SK-N-SH (cell line): ENCODE measurements around the gene DMD. TPM values are rescaled to one million over a fixed set of nuclear protein-coding genes. Genes with fewer than 3 reads are reported as not detected.
"Not testable (repeated sequence)": the region's sequence is repeated elsewhere in the genome, so short reads cannot be mapped to it uniquely, and the experiment has no call there.

ENCODE experiments used
- CTCF ChIA-PET: fragments of 300-600, 350-600 bp; formaldehyde crosslinking; extraction: SDS; loops from one replicate; lab custom pipeline; 2021; lab: Yijun Ruan, JAX
- POLR2A ChIA-PET: fragments of 350-600 bp; sonication (Branson Sonifier 250); formaldehyde crosslinking; extraction: SDS; loops from one replicate; lab custom pipeline; 2020; ENCODE audit warnings: antibody characterized with exemption, inconsistent platforms; lab: Yijun Ruan, JAX
- DNase-seq: peaks from one replicate; pipeline ENCODE4 v3.0.0; 2012
- H2AFZ ChIP-seq: fragments of 200-600 bp; sonication (generic); 2 replicates; pipeline ENCODE4 v1.8.1; 2016; ENCODE audit warnings: antibody characterized with exemption, mild to moderate bottlenecking, low read depth
- H3F3A ChIP-seq: fragments of 200-600 bp; sonication (generic); replicated peaks from 2 replicates; pipeline ENCODE3; 2016; ENCODE audit warnings: antibody characterized with exemption, mild to moderate bottlenecking; ENCODE audit not compliant: insufficient read depth
- H3K27ac ChIP-seq, 2 experiments: fragments of 200-500 bp in 1 of 2; fragments of 200-600 bp in 1 of 2; sonication (Bioruptor generic) in 1 of 2; sonication (generic), shearing (Covaris generic) in 1 of 2; 2 replicates each; pipeline versions ENCODE4 v1.5.1 to v1.6.1; 2014 to 2016; ENCODE audit warnings: low read depth in 2 of 2, inconsistent platforms in 1 of 2, low read length in 1 of 2, mild to moderate bottlenecking in 1 of 2, mixed read lengths in 1 of 2
- H3K27me3 ChIP-seq: fragments of 200-600 bp; sonication (generic), shearing (Covaris generic); 2 replicates; pipeline ENCODE4 v1.6.1; 2016; ENCODE audit warnings: mixed run types; ENCODE audit not compliant: insufficient read depth
- H3K36me3 ChIP-seq, 2 experiments: fragments of 200-500 bp in 1 of 2; fragments of 200-600 bp in 1 of 2; sonication (Bioruptor generic) in 1 of 2; sonication (generic) in 1 of 2; replicated peaks in 1 of 2; 2 replicates each; pipeline versions ENCODE3 to v1.5.1; 2014 to 2016; ENCODE audit warnings: low read length in 1 of 2, mild to moderate bottlenecking in 1 of 2; ENCODE audit not compliant: insufficient read depth in 2 of 2, control insufficient read depth in 1 of 2
- H3K4me1 ChIP-seq, 2 experiments: fragments of 200-500 bp in 1 of 2; fragments of 200-600 bp in 1 of 2; sonication (Bioruptor generic) in 1 of 2; sonication (generic), shearing (Covaris generic) in 1 of 2; 2 replicates each; pipeline versions ENCODE4 v1.5.1 to v1.6.1; 2014 to 2016; ENCODE audit warnings: low read depth in 1 of 2, low read length in 1 of 2, mixed run types in 1 of 2; ENCODE audit not compliant: insufficient read depth in 2 of 2, control insufficient read depth in 1 of 2
- H3K4me2 ChIP-seq: fragments of 200-600 bp; sonication (generic), shearing (Covaris generic); 2 replicates; pipeline ENCODE4 v1.6.1; 2017; ENCODE audit warnings: mixed run types
- H3K4me3 ChIP-seq, 2 experiments: fragments of 200-500 bp in 1 of 2; fragments of 200-600 bp in 1 of 2; sonication (Bioruptor generic) in 1 of 2; sonication (generic), shearing (Covaris generic) in 1 of 2; 2 replicates each; pipeline versions ENCODE4 v1.5.1 to v1.8.1; 2014 to 2016; ENCODE audit warnings: low read depth in 2 of 2, inconsistent platforms in 1 of 2, low read length in 1 of 2, mild to moderate bottlenecking in 1 of 2, mixed read lengths in 1 of 2, moderate library complexity in 1 of 2
- H3K79me2 ChIP-seq: fragments of 200-600 bp; sonication (generic); 2 replicates; pipeline ENCODE4 v1.8.1; 2017; ENCODE audit warnings: mild to moderate bottlenecking; ENCODE audit not compliant: insufficient read depth
- H3K9ac ChIP-seq: fragments of 200-600 bp; sonication (generic); 2 replicates; pipeline ENCODE4 v1.6.1; 2017; ENCODE audit warnings: mixed run types
- H3K9me2 ChIP-seq: fragments of 200-600 bp; sonication (generic); 2 replicates; pipeline ENCODE4 v1.6.1; 2017; ENCODE audit warnings: mixed run types
- H3K9me3 ChIP-seq: fragments of 200-600 bp; sonication (generic); 2 replicates; pipeline ENCODE4 v1.6.1; 2017; ENCODE audit warnings: mixed run types, mild to moderate bottlenecking, moderate library complexity
- H4K20me1 ChIP-seq: fragments of 200-600 bp; sonication (generic); 2 replicates; pipeline ENCODE4 v1.6.1; 2017; ENCODE audit warnings: mild to moderate bottlenecking, mixed run types; ENCODE audit not compliant: insufficient read depth
- CHD2 ChIP-seq: fragments of 150-350 bp; IDR thresholded peaks from 2 replicates; pipeline ENCODE4 v1.6.1; 2018; ENCODE audit warnings: low read length; ENCODE audit not compliant: partially characterized antibody
- ELF1 ChIP-seq: IDR thresholded peaks from 2 replicates; pipeline ENCODE4 v1.4.0; 2012
- FOSL2 ChIP-seq: IDR thresholded peaks from 2 replicates; pipeline ENCODE4 v1.4.0; 2012; ENCODE audit warnings: low read depth, mild to moderate bottlenecking, moderate library complexity, borderline replicate concordance
- FOXJ3 ChIP-seq: sonication (generic); formaldehyde crosslinking; IDR thresholded peaks from 2 replicates; pipeline ENCODE4 v1.5.1; 2020; ENCODE audit warnings: mild to moderate bottlenecking, missing genetic modification reagents
- GATA2 ChIP-seq: sonication (generic); formaldehyde crosslinking; IDR thresholded peaks from 2 replicates; pipeline ENCODE4 v1.5.0; 2020; ENCODE audit warnings: mild to moderate bottlenecking, missing genetic modification reagents
- POLR2AphosphoS5 ChIP-seq: IDR thresholded peaks from 2 replicates; pipeline ENCODE4 v1.6.1; 2012; ENCODE audit warnings: low read depth, low read length
- RAD21 ChIP-seq: IDR thresholded peaks from 2 replicates; pipeline ENCODE4 v1.6.1; 2012; ENCODE audit warnings: mild to moderate bottlenecking, low read length
- RFX5 ChIP-seq: IDR thresholded peaks from 2 replicates; pipeline ENCODE4 v1.6.1; 2012; ENCODE audit warnings: mild to moderate bottlenecking, improper control_type of control experiment, low read length
- TAF1 ChIP-seq: IDR thresholded peaks from 2 replicates; pipeline ENCODE4 v1.6.1; 2012; ENCODE audit warnings: low read depth, mild to moderate bottlenecking, low read length, moderate library complexity, borderline replicate concordance
- WGBS: methylation state at CpG from one replicate; pipeline ENCODE4 v1.1.6; 2017; ENCODE audit warnings: low lambda C conversion rate; 5-methylcytosine and 5-hydroxymethylcytosine counted together
- polyA plus RNA-seq, 3 experiments: library from polyadenylated mRNA; depleted of rRNA; stranded (reverse); fragments of >200 nt; gene quantifications; 2 replicates each; pipeline ENCODE4 v1.2.3, GENCODE V29; 2012
- TF ChIP-seq, protein P1 (sequence below): fragments of 200-600 bp; sonication (generic); IDR thresholded peaks from 2 replicates; pipeline ENCODE4 v1.6.1; 2017; ENCODE audit warnings: antibody characterized with exemption, mild to moderate bottlenecking, moderate library complexity
- TF ChIP-seq, protein P2 (sequence below): IDR thresholded peaks from 2 replicates; pipeline ENCODE4; 2012
- TF ChIP-seq, protein P3 (sequence below): fragments of 150-350 bp; IDR thresholded peaks from 2 replicates; pipeline ENCODE4 v1.6.1; 2017; ENCODE audit warnings: antibody characterized with exemption, low read length, low read depth, borderline replicate concordance

DMD gene
- polyA plus RNA-seq, 1 of the 3 experiments (the other 2 are of a cell fraction) = 3.9 TPM

DNA sequence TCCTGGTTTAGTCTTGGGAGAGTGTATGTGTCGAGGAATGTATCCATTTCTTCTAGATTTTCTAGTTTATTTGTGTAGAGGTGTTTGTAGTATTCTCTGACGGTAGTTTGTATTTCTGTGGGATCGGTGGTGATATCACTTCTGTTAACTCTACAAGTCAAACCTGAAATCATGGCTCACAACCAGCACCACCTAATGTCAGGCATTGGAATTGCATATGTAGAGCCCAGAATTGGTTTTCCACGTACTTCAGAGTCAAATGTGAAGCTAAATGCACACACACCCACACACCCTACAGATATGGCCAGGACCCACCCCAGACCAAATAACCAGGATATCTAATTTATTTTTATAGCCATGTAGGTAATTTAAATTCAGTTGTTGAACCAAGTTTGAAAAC lies 964.7 kb downstream of the DMD start:
- H3K9me2 ChIP-seq, H3K9me3 ChIP-seq, H3K4me3 ChIP-seq, H3K79me2 ChIP-seq, POLR2A ChIA-PET, H3K4me2 ChIP-seq, H3K27ac ChIP-seq, H4K20me1 ChIP-seq, H3K4me1 ChIP-seq, H3F3A ChIP-seq, H3K27me3 ChIP-seq, H3K36me3 ChIP-seq, H3K9ac ChIP-seq, H2AFZ ChIP-seq, CTCF ChIA-PET: not testable (repeated sequence)
- peak; percentile 58 for TF ChIP-seq RAD21
- TF ChIP-seq, protein P1, sequence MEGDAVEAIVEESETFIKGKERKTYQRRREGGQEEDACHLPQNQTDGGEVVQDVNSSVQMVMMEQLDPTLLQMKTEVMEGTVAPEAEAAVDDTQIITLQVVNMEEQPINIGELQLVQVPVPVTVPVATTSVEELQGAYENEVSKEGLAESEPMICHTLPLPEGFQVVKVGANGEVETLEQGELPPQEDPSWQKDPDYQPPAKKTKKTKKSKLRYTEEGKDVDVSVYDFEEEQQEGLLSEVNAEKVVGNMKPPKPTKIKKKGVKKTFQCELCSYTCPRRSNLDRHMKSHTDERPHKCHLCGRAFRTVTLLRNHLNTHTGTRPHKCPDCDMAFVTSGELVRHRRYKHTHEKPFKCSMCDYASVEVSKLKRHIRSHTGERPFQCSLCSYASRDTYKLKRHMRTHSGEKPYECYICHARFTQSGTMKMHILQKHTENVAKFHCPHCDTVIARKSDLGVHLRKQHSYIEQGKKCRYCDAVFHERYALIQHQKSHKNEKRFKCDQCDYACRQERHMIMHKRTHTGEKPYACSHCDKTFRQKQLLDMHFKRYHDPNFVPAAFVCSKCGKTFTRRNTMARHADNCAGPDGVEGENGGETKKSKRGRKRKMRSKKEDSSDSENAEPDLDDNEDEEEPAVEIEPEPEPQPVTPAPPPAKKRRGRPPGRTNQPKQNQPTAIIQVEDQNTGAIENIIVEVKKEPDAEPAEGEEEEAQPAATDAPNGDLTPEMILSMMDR = peak; percentile 62
- peak; percentile 1 for DNase-seq
- WGBS = 21% methylated on average over 4 of the region's 4 CpGs

DNA sequence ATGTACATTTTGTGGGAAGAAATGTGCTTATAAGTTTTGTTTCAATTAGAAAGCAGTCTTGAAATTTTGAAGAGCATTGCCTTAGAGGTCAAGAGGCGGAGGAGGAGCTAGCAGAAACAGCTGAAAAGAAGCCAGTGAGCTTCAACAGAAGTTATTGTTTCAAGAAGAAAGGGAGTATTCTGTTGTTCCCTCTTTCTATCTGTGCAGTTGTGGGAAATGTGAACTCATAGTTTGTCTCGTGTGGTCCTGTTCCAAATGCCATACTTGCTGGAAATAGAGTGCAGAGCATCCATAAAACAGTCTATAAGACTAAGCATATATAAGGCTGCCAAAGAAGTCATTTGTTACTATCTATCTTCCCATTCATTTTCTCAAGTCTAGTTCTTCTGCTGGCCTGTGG lies 1015.7 kb downstream of the DMD start:
- no peaks in the 10 kb centered on the region for H4K20me1 ChIP-seq
- CTCF ChIA-PET = no interaction called here
- POLR2A ChIA-PET = no interaction called here
- 5% methylated on average over 2 of the region's 2 CpGs for WGBS
- no peaks in the 10 kb centered on the region; the same call in 1 of the 2 replicates for H3K27me3 ChIP-seq
- no peaks in the 10 kb centered on the region for H3F3A ChIP-seq
- no peak overlapping the region for H3K9ac ChIP-seq
- H3K4me2 ChIP-seq = no peak overlapping the region
- no peak overlapping the region for H3K4me3 ChIP-seq
- H3K9me2 ChIP-seq = no peaks in the 10 kb centered on the region
- H3K27ac ChIP-seq = no peak overlapping the region
- no peaks in the 10 kb centered on the region for H3K4me1 ChIP-seq
- H3K36me3 ChIP-seq = no peaks in the 10 kb centered on the region
- no peaks in the 10 kb centered on the region for H3K9me3 ChIP-seq
- no peaks in the 10 kb centered on the region for H3K79me2 ChIP-seq
- H2AFZ ChIP-seq = no peak overlapping the region
- no peak for TF ChIP-seq ELF1
- TF ChIP-seq, protein P2, sequence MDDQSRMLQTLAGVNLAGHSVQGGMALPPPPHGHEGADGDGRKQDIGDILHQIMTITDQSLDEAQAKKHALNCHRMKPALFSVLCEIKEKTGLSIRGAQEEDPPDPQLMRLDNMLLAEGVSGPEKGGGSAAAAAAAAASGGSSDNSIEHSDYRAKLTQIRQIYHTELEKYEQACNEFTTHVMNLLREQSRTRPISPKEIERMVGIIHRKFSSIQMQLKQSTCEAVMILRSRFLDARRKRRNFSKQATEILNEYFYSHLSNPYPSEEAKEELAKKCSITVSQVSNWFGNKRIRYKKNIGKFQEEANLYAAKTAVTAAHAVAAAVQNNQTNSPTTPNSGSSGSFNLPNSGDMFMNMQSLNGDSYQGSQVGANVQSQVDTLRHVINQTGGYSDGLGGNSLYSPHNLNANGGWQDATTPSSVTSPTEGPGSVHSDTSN = no peak
- TF ChIP-seq, all 33 proteins: peak for 0
- DNase-seq = no peak

DNA sequence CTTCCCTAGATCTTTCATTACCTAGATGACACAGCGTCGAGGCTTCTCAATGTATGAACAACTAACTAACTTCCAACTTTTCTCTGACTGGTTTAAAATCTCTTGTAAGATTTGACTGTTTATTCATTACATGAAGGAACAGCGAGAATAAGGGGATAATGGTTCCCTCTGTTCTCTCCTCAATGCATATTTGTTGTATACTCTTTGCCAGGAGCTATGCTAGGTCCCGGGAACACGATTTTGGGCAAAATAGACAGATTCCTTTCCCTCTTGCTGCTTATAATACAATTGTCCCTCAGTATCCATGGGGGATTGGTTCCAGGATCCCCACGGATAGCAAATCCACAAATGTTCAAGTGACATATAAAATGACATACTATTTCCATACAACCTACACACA lies 1020.0 kb downstream of the DMD start:
- POLR2A ChIA-PET = no interaction called here
- no peak overlapping the region for H3K9ac ChIP-seq
- no peaks in the 10 kb centered on the region for H3K9me2 ChIP-seq
- no peaks in the 10 kb centered on the region for H3K79me2 ChIP-seq
- 12% methylated on average over 6 of the region's 6 CpGs for WGBS
- TF ChIP-seq CHD2 (no peak), TAF1 (no peak), FOSL2 (no peak), FOXJ3 (CRISPR knock-in tag) (no peak), GATA2 (CRISPR knock-in tag) (no peak), ELF1 (no peak), RFX5 (no peak), POLR2AphosphoS5 (no peak)
- TF ChIP-seq, protein P3, sequence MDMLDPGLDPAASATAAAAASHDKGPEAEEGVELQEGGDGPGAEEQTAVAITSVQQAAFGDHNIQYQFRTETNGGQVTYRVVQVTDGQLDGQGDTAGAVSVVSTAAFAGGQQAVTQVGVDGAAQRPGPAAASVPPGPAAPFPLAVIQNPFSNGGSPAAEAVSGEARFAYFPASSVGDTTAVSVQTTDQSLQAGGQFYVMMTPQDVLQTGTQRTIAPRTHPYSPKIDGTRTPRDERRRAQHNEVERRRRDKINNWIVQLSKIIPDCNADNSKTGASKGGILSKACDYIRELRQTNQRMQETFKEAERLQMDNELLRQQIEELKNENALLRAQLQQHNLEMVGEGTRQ = no peak
- no peaks in the 10 kb centered on the region for H3K27me3 ChIP-seq
- no peaks in the 10 kb centered on the region for H3F3A ChIP-seq
- H3K27ac ChIP-seq = no peak overlapping the region
- H3K4me2 ChIP-seq = no peak overlapping the region
- H4K20me1 ChIP-seq = no peaks in the 10 kb centered on the region
- no peaks in the 10 kb centered on the region for H3K9me3 ChIP-seq
- no peaks in the 10 kb centered on the region for H3K4me1 ChIP-seq
- H3K4me3 ChIP-seq = no peak overlapping the region
- no peak for DNase-seq
- no peaks in the 10 kb centered on the region for H3K36me3 ChIP-seq
- CTCF ChIA-PET = no interaction called here
- H2AFZ ChIP-seq = no peak overlapping the region
